HUES48 (cell line): Measurements from ENCODE around the gene ADGRA3.

Experiments
- H3K27ac ChIP-seq: one replicate; pipeline ENCODE4 v1.7.0; 2013; ENCODE audit warnings: low read depth, low read length, inconsistent platforms
- H3K27me3 ChIP-seq: 2 replicates; pipeline ENCODE4 v1.6.1; 2013; ENCODE audit warnings: mild to moderate bottlenecking, low read length; ENCODE audit not compliant: control insufficient read depth, insufficient read depth
- H3K36me3 ChIP-seq: 2 replicates; pipeline ENCODE4 v1.6.1; 2013; ENCODE audit warnings: low read length; ENCODE audit not compliant: control insufficient read depth, insufficient read depth
- H3K4me1 ChIP-seq: 2 replicates; pipeline ENCODE4 v1.6.1; 2013; ENCODE audit warnings: mild to moderate bottlenecking, low read length; ENCODE audit not compliant: control insufficient read depth, insufficient read depth
- H3K4me3 ChIP-seq: 2 replicates; pipeline ENCODE4 v1.5.1; 2013; ENCODE audit warnings: mild to moderate bottlenecking, low read depth, low read length
- H3K9ac ChIP-seq: 2 replicates; pipeline ENCODE4 v1.6.1; 2013; ENCODE audit warnings: mild to moderate bottlenecking, low read depth, low read length, moderate library complexity
- H3K9me3 ChIP-seq: 2 replicates; pipeline ENCODE4 v1.6.1; 2013; ENCODE audit warnings: low read length; ENCODE audit not compliant: control insufficient read depth, insufficient read depth

The ADGRA3 gene

DNA sequence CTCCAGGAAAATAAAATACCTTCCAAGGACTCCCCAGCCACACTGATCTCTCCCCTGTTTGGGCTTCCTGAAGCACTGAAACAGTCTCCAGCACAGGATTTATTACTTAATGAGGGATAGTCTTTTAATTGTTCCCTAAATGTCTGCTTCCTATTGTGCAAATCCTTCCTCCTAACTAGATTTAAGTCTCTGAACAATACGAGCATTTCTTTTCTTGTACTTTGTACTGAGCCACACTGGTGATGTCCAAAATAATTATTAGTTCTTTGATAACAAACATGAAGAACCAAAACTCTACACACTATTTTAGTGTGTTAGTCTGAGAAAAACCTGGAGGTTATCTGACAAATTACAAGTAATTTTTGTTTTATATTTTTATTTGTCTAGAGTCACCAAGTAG, 5.1 kb downstream of the ADGRA3 start:
- Histone ChIP-seq H3K9ac (no peak overlapping the region), H3K36me3 (no peaks in the 10 kb centered on the region)

DNA sequence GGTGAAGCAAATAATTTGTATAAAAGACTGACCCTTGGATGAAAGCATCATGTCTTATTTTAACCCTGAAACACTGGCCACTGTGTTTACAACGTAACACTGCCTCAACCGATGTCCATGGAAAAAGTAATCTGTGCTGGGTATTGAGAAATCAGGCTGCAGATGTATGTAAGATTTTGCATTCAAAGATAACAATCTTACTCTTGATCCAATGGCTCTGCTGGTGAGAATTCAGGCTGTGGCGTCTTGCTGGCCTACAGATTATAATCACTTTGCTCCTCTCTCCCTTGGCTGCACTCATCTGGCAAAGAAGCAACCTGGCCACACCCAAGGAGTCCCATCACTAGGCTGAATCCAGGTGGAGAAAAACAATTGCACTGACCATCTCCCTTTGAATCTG, 7.5 kb downstream of the ADGRA3 start:
- H3K36me3 ChIP-seq, result no peaks in the 10 kb centered on the region
- peaks cover 40% of the 10 kb centered on the region for H3K4me1 ChIP-seq
- H3K27ac ChIP-seq, result no peak overlapping the region
- no peak overlapping the region for H3K9ac ChIP-seq
- H3K4me3 ChIP-seq, result no peak overlapping the region
- H3K27me3 ChIP-seq, result no peaks in the 10 kb centered on the region
- H3K9me3 ChIP-seq, result no peaks in the 10 kb centered on the region

More for the DNA sequence above, 5.1 kb downstream of the ADGRA3 start:
- Histone ChIP-seq H3K9me3 (no peaks in the 10 kb centered on the region), H3K4me1 (peaks cover 28% of the 10 kb centered on the region), H3K27me3 (no peaks in the 10 kb centered on the region), H3K27ac (no peak overlapping the region), H3K4me3 (no peak overlapping the region)

- Histone ChIP-seq H3K27me3 (no peaks in the 10 kb centered on the region), H3K4me3 (no peak overlapping the region), H3K9ac (no peak overlapping the region), H3K27ac (no peak overlapping the region), H3K36me3 (no peaks in the 10 kb centered on the region), H3K4me1 (peaks cover 46% of the 10 kb centered on the region), H3K9me3 (no peaks in the 10 kb centered on the region)
These were observed 10.9 kb downstream of the ADGRA3 start for GRCh38 chr4:22504922-22505321.

DNA sequence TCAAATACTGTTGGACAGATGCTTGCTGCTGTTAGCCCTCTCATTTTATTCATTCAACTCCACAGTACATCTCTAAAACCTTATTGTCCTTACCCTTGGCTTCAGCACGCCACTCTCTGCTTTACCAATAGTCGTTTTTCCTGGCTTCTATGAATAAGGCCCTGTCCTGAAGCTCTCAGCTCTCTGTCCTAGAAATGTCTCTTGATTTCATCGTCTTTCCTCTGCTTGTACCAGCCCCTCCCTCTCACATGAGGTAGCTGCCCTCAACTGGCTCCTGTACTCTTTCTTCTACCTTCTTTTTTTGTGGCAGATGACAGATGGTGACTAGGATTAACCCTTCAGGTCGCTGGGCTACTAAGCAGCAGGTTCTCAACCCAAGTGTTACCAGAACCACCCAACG, 11.4 kb downstream of the ADGRA3 start:
- H3K4me3 ChIP-seq, result no peak overlapping the region
- no peaks in the 10 kb centered on the region for H3K9me3 ChIP-seq
- H3K9ac ChIP-seq, result no peak overlapping the region
- H3K27ac ChIP-seq, result no peak overlapping the region
- H3K4me1 ChIP-seq, result peaks cover 46% of the 10 kb centered on the region
- no peaks in the 10 kb centered on the region for H3K36me3 ChIP-seq
- no peaks in the 10 kb centered on the region for H3K27me3 ChIP-seq

DNA sequence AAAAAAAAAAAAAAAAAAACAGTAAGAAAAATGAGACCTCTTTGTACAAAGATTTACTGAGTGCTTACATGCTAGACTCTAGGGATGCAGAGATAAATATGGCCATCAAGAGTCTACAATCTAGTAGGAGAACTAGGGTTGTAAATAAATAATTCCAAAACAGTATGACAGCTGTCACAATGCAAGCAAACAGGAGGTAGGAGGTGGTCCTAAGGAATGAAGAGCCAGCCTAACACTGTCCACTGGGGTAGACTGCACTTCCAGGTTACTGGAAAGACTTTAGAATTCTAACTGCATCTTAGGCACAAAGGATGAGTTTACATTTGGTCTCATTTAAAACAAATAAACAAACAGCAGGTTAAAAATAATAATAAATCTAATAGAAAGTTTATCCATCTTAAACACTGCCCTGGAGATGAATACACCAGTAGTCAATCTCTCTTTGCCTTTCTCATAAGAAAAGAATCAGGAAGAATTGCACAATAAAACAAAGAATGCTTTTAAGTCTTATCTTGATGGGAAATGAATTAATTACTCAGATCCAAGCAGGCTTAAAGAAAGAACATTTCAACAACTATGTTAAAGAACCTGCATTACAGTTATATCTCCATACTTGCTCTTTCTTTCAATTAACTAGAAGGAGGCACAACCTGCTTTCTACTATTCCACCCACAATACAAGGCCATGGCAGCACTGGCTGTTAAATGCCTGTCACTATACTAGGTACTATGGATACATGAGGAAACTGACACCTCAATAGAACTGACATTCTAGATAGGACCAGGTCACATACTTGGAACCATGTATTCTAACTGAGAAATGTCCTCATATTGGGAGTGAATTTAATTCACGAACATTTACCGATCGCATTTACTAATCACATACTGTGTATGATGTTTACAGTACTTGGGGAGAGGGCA, 12.7 kb downstream of the ADGRA3 start:
- no peak overlapping the region for H3K4me3 ChIP-seq
- no peaks in the 10 kb centered on the region for H3K9me3 ChIP-seq
- H3K36me3 ChIP-seq, result no peaks in the 10 kb centered on the region
- peaks cover 40% of the 10 kb centered on the region for H3K4me1 ChIP-seq
- H3K9ac ChIP-seq, result no peak overlapping the region
- H3K27ac ChIP-seq, result no peak overlapping the region
- no peaks in the 10 kb centered on the region for H3K27me3 ChIP-seq

- H3K9me3 ChIP-seq, result no peaks in the 10 kb centered on the region
- no peaks in the 10 kb centered on the region for H3K27me3 ChIP-seq
- no peak overlapping the region for H3K9ac ChIP-seq
- H3K4me1 ChIP-seq, result peaks cover 36% of the 10 kb centered on the region
- H3K36me3 ChIP-seq, result no peaks in the 10 kb centered on the region
- H3K4me3 ChIP-seq, result no peak overlapping the region
- H3K27ac ChIP-seq, result peak overlapping the region; percentile 43
These were observed 14.2 kb downstream of the ADGRA3 start for GRCh38 chr4:22501715-22502095.

DNA sequence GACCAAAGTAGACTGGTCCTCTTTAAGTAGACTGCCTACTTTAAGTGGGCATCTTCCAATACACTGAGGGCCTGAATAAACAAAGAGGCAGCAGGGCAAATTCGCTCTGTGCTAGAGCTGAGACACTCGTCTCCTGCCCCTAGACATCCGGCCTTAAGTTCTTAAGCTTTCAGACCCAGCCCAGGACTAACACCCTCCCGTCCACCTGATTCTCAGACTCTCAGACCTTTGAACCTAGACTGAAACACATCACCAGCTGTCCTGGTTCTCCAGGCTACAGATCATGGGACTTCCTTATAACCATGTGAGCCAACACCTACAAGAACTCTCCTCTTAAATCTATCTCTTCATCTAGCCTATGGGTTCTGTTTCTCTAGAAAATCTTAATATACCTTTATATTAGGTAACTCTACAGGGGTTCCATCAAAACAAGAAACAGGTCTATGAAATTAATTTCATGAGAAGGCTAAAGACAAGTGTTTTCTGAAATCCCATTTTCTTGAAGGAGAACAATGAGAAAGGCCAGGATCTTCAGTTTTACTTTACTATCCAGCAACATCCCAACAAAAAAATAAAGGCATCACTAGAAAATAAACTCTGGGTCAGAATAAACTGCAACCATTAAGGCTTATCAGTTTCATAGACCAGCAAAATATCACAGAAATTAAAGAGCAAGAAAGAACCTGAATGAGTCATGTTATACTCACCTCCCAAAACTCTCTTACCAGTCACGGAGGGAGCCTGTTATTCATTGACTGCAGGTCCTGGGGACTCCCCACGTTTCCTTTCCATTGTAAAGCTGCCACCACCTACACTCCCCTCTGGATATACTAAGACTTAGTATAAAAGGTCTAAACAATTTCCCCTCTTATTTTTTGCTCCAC, 14.8 kb downstream of the ADGRA3 start:
- Histone ChIP-seq H3K9ac (no peak overlapping the region), H3K4me3 (no peak overlapping the region), H3K27ac (peak overlapping the region; percentile 43)

GRCh38 chr4:22500128-22500611, 15.7 kb downstream of the ADGRA3 start:
- Histone ChIP-seq H3K36me3 (no peaks in the 10 kb centered on the region), H3K27ac (peak overlapping the region; percentile 13), H3K9ac (no peak overlapping the region), H3K4me1 (peaks cover 23% of the 10 kb centered on the region), H3K4me3 (no peak overlapping the region), H3K9me3 (no peaks in the 10 kb centered on the region), H3K27me3 (no peaks in the 10 kb centered on the region)

More for the DNA sequence above, 14.8 kb downstream of the ADGRA3 start:
- no peaks in the 10 kb centered on the region for H3K36me3 ChIP-seq
- peaks cover 30% of the 10 kb centered on the region for H3K4me1 ChIP-seq
- H3K9me3 ChIP-seq, result no peaks in the 10 kb centered on the region
- H3K27me3 ChIP-seq, result no peaks in the 10 kb centered on the region

DNA sequence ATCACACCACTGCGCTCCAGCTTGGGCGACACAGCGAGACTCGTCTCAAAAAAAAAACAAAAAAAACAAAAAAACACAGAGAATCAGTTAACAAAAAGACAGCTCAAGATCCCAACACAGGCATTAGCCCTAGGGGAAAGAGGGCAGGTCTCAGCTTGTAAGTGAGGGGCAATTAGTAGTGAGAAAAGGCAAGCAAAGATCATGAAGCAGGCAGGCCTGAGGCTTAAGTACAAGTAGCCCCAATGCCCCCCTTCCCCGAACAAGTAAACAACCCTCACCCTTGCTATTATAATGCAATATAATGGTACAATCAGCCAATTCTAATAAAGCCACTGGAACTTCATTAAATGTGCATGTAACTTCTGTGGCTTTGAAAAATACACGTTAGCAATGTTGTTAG, 17.0 kb downstream of the ADGRA3 start:
- Histone ChIP-seq H3K4me1 (peaks cover 11% of the 10 kb centered on the region), H3K9me3 (no peaks in the 10 kb centered on the region), H3K27me3 (no peaks in the 10 kb centered on the region), H3K4me3 (no peak overlapping the region), H3K36me3 (no peaks in the 10 kb centered on the region), H3K9ac (no peak overlapping the region), H3K27ac (peak overlapping the region; percentile 3)

GRCh38 chr4:22496165-22496813, 19.6 kb downstream of the ADGRA3 start:
- no peak overlapping the region for H3K9ac ChIP-seq
- no peaks in the 10 kb centered on the region for H3K27me3 ChIP-seq
- peaks cover 19% of the 10 kb centered on the region for H3K4me1 ChIP-seq
- no peaks in the 10 kb centered on the region for H3K9me3 ChIP-seq
- H3K4me3 ChIP-seq, result no peak overlapping the region
- no peak overlapping the region for H3K27ac ChIP-seq
- H3K36me3 ChIP-seq, result no peaks in the 10 kb centered on the region
